LNCAP (cell line): Measurements from ENCODE around the gene COMT.

Source experiments
- CTCF ChIP-seq: fragments of 450-650 bp; IDR thresholded peaks from 2 replicates; pipeline ENCODE4 v1.5.1; 2017; ENCODE audit warnings: mild to moderate bottlenecking

Gene COMT

GRCh38 chr22:19898145-19898544, 43.4 kb upstream of the COMT start:
- TF ChIP-seq CTCF = no peak

- TF ChIP-seq CTCF = no peak
Observed at GRCh38 chr22:19898831-19899567, 42.6 kb upstream of the COMT start.

- no peak for TF ChIP-seq CTCF
Observed at GRCh38 chr22:19900707-19901436, 40.7 kb upstream of the COMT start.

DNA sequence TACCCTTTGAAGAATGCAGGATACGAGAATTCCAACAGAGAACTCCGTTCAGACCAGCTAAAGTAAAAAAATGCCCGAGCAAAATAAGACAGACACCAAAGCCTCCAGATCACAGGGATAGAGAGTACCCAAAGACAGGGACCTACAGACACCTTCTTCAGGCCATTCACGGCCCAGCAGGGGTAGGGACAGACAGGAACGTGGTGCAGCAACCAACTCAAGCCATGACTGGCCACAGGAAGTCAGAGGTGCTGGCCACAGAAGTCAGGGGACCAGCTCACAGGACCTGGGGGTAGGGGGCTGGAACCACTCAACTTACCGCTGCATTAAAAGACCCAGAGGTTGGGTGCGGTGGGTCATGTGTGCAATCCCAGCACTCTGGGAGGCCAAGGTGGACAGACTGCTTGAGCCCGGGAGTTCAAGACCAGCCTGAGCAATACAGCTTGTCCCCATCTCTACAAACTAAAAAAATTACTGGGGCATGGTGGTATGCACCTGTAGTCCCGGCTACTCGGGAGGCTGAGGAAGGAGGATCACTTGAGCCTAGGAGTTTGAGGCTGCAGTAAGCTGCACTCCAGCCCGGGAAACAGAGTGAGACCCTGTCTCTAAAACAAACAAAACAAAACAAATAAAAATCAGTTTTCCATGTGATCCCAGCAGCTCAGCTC, 39.9 kb upstream of the COMT start:
- TF ChIP-seq CTCF = no peak

GRCh38 chr22:19902245-19902715, 39.3 kb upstream of the COMT start:
- no peak for TF ChIP-seq CTCF

DNA sequence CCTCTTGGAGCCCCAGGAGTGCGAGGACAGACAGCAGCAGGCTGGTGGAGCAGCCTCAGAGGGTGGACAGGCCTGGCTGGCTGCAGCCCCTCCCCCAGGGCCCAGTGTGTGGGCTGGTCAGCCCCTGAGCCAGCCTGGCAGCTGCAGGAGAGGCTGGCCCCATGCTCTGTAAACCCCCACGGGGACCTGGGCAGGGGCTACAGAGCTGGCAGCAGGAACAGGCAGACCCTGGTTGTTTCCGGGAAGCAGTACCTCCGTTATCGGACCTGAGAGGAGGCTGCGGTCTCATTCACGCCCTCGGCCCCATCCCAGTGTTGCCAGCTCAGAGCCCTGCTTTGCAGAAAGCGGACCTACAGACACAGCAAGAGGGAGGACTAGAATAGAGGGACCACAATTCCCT, 38.5 kb upstream of the COMT start:
- no peak for TF ChIP-seq CTCF

- TF ChIP-seq CTCF = no peak
Observed at GRCh38 chr22:19903513-19903912, 38.1 kb upstream of the COMT start.
